ENCODE data around the gene DDX31.

The DDX31 gene

GRCh38 chr9:132672413-132672690 is 2.6 kb upstream of the DDX31 start:
- Histone ChIP-seq H3K9me3 (ENCODE audit: control insufficient read depth, low read depth, low read length) (no peaks in the 10 kb centered on the region), H3K27ac (ENCODE audit: low read length) (no peak overlapping the region), H3K36me3 (ENCODE audit: control insufficient read depth, low read depth, low read length) (peaks cover 3% of the 10 kb centered on the region), H3K4me3 (ENCODE audit: low read length) (peak overlapping the region; percentile 95), H3K4me1 (ENCODE audit: control insufficient read depth, low read depth, low read length) (peaks cover 17% of the 10 kb centered on the region), H3K27me3 (ENCODE audit: control insufficient read depth, insufficient read depth, low read length) (no peaks in the 10 kb centered on the region), H3K9ac (ENCODE audit: low read length) (no peak overlapping the region)

GRCh38 chr9:132671620-132672412 is 2.0 kb upstream of the DDX31 start:
- Histone ChIP-seq H3K27ac (ENCODE audit: low read length) (no peak overlapping the region), H3K9ac (ENCODE audit: low read length) (peak overlapping the region; percentile 93)

GRCh38 chr9:132670457-132671391 is 941 bp upstream of the DDX31 start, which contains the start of gene GTF3C4:
Gene GTF3C4 (plus strand): TSS chr9:132670464. CDS start chr9:132670599, 135 bp downstream.
- no peaks in the 10 kb centered on the region for H3K9me3 ChIP-seq (ENCODE audit: control insufficient read depth, low read depth, low read length)
- H3K36me3 ChIP-seq (ENCODE audit: control insufficient read depth, low read depth, low read length), result peaks cover 3% of the 10 kb centered on the region
- peak within 1 kb of the TSS; percentile 95 for H3K4me3 ChIP-seq (ENCODE audit: low read length)
- H3K27ac ChIP-seq (ENCODE audit: low read length), result peak within 1 kb of the TSS; percentile 97
- no peaks in the 10 kb centered on the region for H3K27me3 ChIP-seq (ENCODE audit: control insufficient read depth, insufficient read depth, low read length)
- peaks cover 17% of the 10 kb centered on the region for H3K4me1 ChIP-seq (ENCODE audit: control insufficient read depth, low read depth, low read length)
- H3K9ac ChIP-seq (ENCODE audit: low read length), result peak within 1 kb of the TSS; percentile 93

More at GRCh38 chr9:132671620-132672412, 2.0 kb upstream of the DDX31 start:
- Histone ChIP-seq H3K36me3 (ENCODE audit: control insufficient read depth, low read depth, low read length) (peaks cover 3% of the 10 kb centered on the region), H3K9me3 (ENCODE audit: control insufficient read depth, low read depth, low read length) (no peaks in the 10 kb centered on the region), H3K4me1 (ENCODE audit: control insufficient read depth, low read depth, low read length) (peaks cover 17% of the 10 kb centered on the region), H3K4me3 (ENCODE audit: low read length) (peak overlapping the region; percentile 95), H3K27me3 (ENCODE audit: control insufficient read depth, insufficient read depth, low read length) (no peaks in the 10 kb centered on the region)

- H3K9me3 ChIP-seq (ENCODE audit: control insufficient read depth, low read depth, low read length), result no peaks in the 10 kb centered on the region
- H3K4me3 ChIP-seq (ENCODE audit: low read length), result peak overlapping the region; percentile 95
- H3K36me3 ChIP-seq (ENCODE audit: control insufficient read depth, low read depth, low read length), result peaks cover 3% of the 10 kb centered on the region
- H3K27me3 ChIP-seq (ENCODE audit: control insufficient read depth, insufficient read depth, low read length), result no peaks in the 10 kb centered on the region
- H3K9ac ChIP-seq (ENCODE audit: low read length), result peak overlapping the region; percentile 93
- peak overlapping the region; percentile 97 for H3K27ac ChIP-seq (ENCODE audit: low read length)
- peaks cover 17% of the 10 kb centered on the region for H3K4me1 ChIP-seq (ENCODE audit: control insufficient read depth, low read depth, low read length)
These were observed 475 bp downstream of the DDX31 start for GRCh38 chr9:132669319-132669697.

- Histone ChIP-seq H3K9me3 (ENCODE audit: control insufficient read depth, low read depth, low read length) (no peaks in the 10 kb centered on the region), H3K4me3 (ENCODE audit: low read length) (no peak overlapping the region), H3K27ac (ENCODE audit: low read length) (no peak overlapping the region), H3K9ac (ENCODE audit: low read length) (no peak overlapping the region), H3K4me1 (ENCODE audit: control insufficient read depth, low read depth, low read length) (peaks cover 21% of the 10 kb centered on the region), H3K36me3 (ENCODE audit: control insufficient read depth, low read depth, low read length) (peaks cover 31% of the 10 kb centered on the region), H3K27me3 (ENCODE audit: control insufficient read depth, insufficient read depth, low read length) (no peaks in the 10 kb centered on the region)
These were observed 5.9 kb downstream of the DDX31 start for GRCh38 chr9:132663851-132664250.

GRCh38 chr9:132663117-132663516 is 6.7 kb downstream of the DDX31 start:
- H3K27me3 ChIP-seq (ENCODE audit: control insufficient read depth, insufficient read depth, low read length), result no peaks in the 10 kb centered on the region
- peaks cover 39% of the 10 kb centered on the region for H3K36me3 ChIP-seq (ENCODE audit: control insufficient read depth, low read depth, low read length)
- H3K4me1 ChIP-seq (ENCODE audit: control insufficient read depth, low read depth, low read length), result peaks cover 19% of the 10 kb centered on the region
- no peak overlapping the region for H3K27ac ChIP-seq (ENCODE audit: low read length)
- no peak overlapping the region for H3K9ac ChIP-seq (ENCODE audit: low read length)
- no peaks in the 10 kb centered on the region for H3K9me3 ChIP-seq (ENCODE audit: control insufficient read depth, low read depth, low read length)
- H3K4me3 ChIP-seq (ENCODE audit: low read length), result no peak overlapping the region

GRCh38 chr9:132662152-132662945 is 7.4 kb downstream of the DDX31 start:
- Histone ChIP-seq H3K9me3 (ENCODE audit: control insufficient read depth, low read depth, low read length) (no peaks in the 10 kb centered on the region), H3K27ac (ENCODE audit: low read length) (no peak overlapping the region), H3K4me1 (ENCODE audit: control insufficient read depth, low read depth, low read length) (peaks cover 16% of the 10 kb centered on the region), H3K27me3 (ENCODE audit: control insufficient read depth, insufficient read depth, low read length) (no peaks in the 10 kb centered on the region), H3K9ac (ENCODE audit: low read length) (no peak overlapping the region), H3K4me3 (ENCODE audit: low read length) (no peak overlapping the region), H3K36me3 (ENCODE audit: control insufficient read depth, low read depth, low read length) (peaks cover 46% of the 10 kb centered on the region)

GRCh38 chr9:132656299-132656698 is 13.5 kb downstream of the DDX31 start:
- no peak overlapping the region for H3K9ac ChIP-seq (ENCODE audit: low read length)
- no peaks in the 10 kb centered on the region for H3K4me1 ChIP-seq (ENCODE audit: control insufficient read depth, low read depth, low read length)
- no peak overlapping the region for H3K4me3 ChIP-seq (ENCODE audit: low read length)
- H3K27me3 ChIP-seq (ENCODE audit: control insufficient read depth, insufficient read depth, low read length), result no peaks in the 10 kb centered on the region
- H3K36me3 ChIP-seq (ENCODE audit: control insufficient read depth, low read depth, low read length), result peaks cover 65% of the 10 kb centered on the region
- H3K27ac ChIP-seq (ENCODE audit: low read length), result no peak overlapping the region
- H3K9me3 ChIP-seq (ENCODE audit: control insufficient read depth, low read depth, low read length), result no peaks in the 10 kb centered on the region

GRCh38 chr9:132651259-132651658 is 18.5 kb downstream of the DDX31 start:
- Histone ChIP-seq H3K36me3 (ENCODE audit: control insufficient read depth, low read depth, low read length) (peaks cover 71% of the 10 kb centered on the region), H3K27me3 (ENCODE audit: control insufficient read depth, insufficient read depth, low read length) (no peaks in the 10 kb centered on the region), H3K4me3 (ENCODE audit: low read length) (no peak overlapping the region), H3K9ac (ENCODE audit: low read length) (no peak overlapping the region), H3K4me1 (ENCODE audit: control insufficient read depth, low read depth, low read length) (no peaks in the 10 kb centered on the region), H3K27ac (ENCODE audit: low read length) (no peak overlapping the region), H3K9me3 (ENCODE audit: control insufficient read depth, low read depth, low read length) (no peaks in the 10 kb centered on the region)

GRCh38 chr9:132648685-132649084 is 21.1 kb downstream of the DDX31 start:
- peaks cover 86% of the 10 kb centered on the region for H3K36me3 ChIP-seq (ENCODE audit: control insufficient read depth, low read depth, low read length)
- H3K27ac ChIP-seq (ENCODE audit: low read length), result no peak overlapping the region
- no peaks in the 10 kb centered on the region for H3K9me3 ChIP-seq (ENCODE audit: control insufficient read depth, low read depth, low read length)
- no peak overlapping the region for H3K9ac ChIP-seq (ENCODE audit: low read length)
- no peaks in the 10 kb centered on the region for H3K4me1 ChIP-seq (ENCODE audit: control insufficient read depth, low read depth, low read length)
- H3K4me3 ChIP-seq (ENCODE audit: low read length), result no peak overlapping the region
- no peaks in the 10 kb centered on the region for H3K27me3 ChIP-seq (ENCODE audit: control insufficient read depth, insufficient read depth, low read length)

- peaks cover 90% of the 10 kb centered on the region for H3K36me3 ChIP-seq (ENCODE audit: control insufficient read depth, low read depth, low read length)
- H3K4me3 ChIP-seq (ENCODE audit: low read length), result no peak overlapping the region
- H3K9me3 ChIP-seq (ENCODE audit: control insufficient read depth, low read depth, low read length), result no peaks in the 10 kb centered on the region
- H3K27ac ChIP-seq (ENCODE audit: low read length), result no peak overlapping the region
- H3K27me3 ChIP-seq (ENCODE audit: control insufficient read depth, insufficient read depth, low read length), result no peaks in the 10 kb centered on the region
- no peak overlapping the region for H3K9ac ChIP-seq (ENCODE audit: low read length)
- no peaks in the 10 kb centered on the region for H3K4me1 ChIP-seq (ENCODE audit: control insufficient read depth, low read depth, low read length)
These were observed 21.5 kb downstream of the DDX31 start for GRCh38 chr9:132648283-132648682.

All from iPS-18a (cell line).